Stomach (tissue), 9 donors: ENCODE data around the gene SP1. TPM values are rescaled to one million over a fixed set of nuclear protein-coding genes. Genes with fewer than 3 reads are reported as not detected.

Experiments
- DNase-seq, 2 donors: peaks; one replicate each; pipeline versions ENCODE4 v3.0.0 to v3.0.0-alpha.2; 2013 to 2019
- H3K27ac ChIP-seq, 5 donors: fragments of 200-600 bp in 4 of 5; sonication (generic) in 4 of 5; one replicate each; pipeline ENCODE4 v1.5.1; 2013 to 2019; ENCODE audit warnings: mild to moderate bottlenecking in 1 of 5, moderate library complexity in 1 of 5
- H3K27me3 ChIP-seq, 3 donors: fragments of 200-600 bp; sonication (generic); one replicate each; pipeline ENCODE4 v1.5.1; 2017 to 2019; ENCODE audit warnings: mixed run types in 1 of 3
- H3K36me3 ChIP-seq, 4 donors: fragments of 200-600 bp; sonication (generic); 1 replicate in 3 of 4; 2 replicates in 1 of 4; pipeline ENCODE4 v1.5.1; 2016 to 2019
- H3K4me1 ChIP-seq, 4 donors: fragments of 200-600 bp; sonication (generic); one replicate each; pipeline ENCODE4 v1.5.1; 2016 to 2019
- H3K4me3 ChIP-seq, 4 donors: fragments of 200-600 bp; sonication (generic) in 3 of 4; one replicate each; pipeline ENCODE4 v1.5.1; 2016 to 2019; ENCODE audit warnings: mild to moderate bottlenecking in 1 of 4
- H3K9me3 ChIP-seq, 4 donors: fragments of 200-600 bp; sonication (generic); one replicate each; pipeline ENCODE4 v1.5.1; 2016 to 2019
- CTCF ChIP-seq, 7 experiments: fragments of 450-650 bp in 4 of 7; fragments of 200-600 bp in 3 of 7; sonication (generic) in 3 of 7; IDR thresholded peaks; one replicate each; pipeline ENCODE4 v1.5.1; 2016 to 2019; ENCODE audit warnings: antibody characterized with exemption in 7 of 7, control low read depth in 2 of 7, mild to moderate bottlenecking in 1 of 7
- EP300 ChIP-seq: sonication (generic); formaldehyde crosslinking; IDR thresholded peaks from one replicate; pipeline ENCODE4 v1.6.1; 2017; ENCODE audit warnings: antibody characterized with exemption
- POLR2A ChIP-seq, 4 donors: fragments of 450-650 bp; IDR thresholded peaks; one replicate each; pipeline ENCODE4 v1.6.1; 2016; ENCODE audit warnings: antibody characterized with exemption in 4 of 4, control low read depth in 2 of 4, mild to moderate bottlenecking in 1 of 4, moderate library complexity in 1 of 4
- POLR2AphosphoS5 ChIP-seq, 3 donors: sonication (generic); formaldehyde crosslinking; IDR thresholded peaks; one replicate each; pipeline ENCODE4 v1.6.1; 2016; ENCODE audit warnings: antibody characterized with exemption in 3 of 3
- WGBS, 5 donors: extraction: QIAGEN DNeasy Blood & Tissue Kit in 3 of 5; methylation state at CpG; one replicate each; pipeline versions ENCODE4 v1.1.5 to v1.1.7; 2013 to 2018; 5-methylcytosine and 5-hydroxymethylcytosine counted together
- intact Hi-C: fragments of 100-400 bp; cut with DNase I; formaldehyde crosslinking; loops from one replicate; pipeline ENCODE4 v1.15.1; 2023; ENCODE audit warnings: low total_unique reads
- polyA plus RNA-seq, 3 donors: library from polyadenylated mRNA; stranded (reverse); fragments of 200-250 nt; gene quantifications; one replicate each; pipeline ENCODE4 v1.2.3, GENCODE V29; 2013
- total RNA-seq, 5 donors: library from RNA; depleted of rRNA; stranded (reverse); fragments of >200 nt; gene quantifications; one replicate each; pipeline versions ENCODE4 v1.1.0 to v1.2.3, GENCODE V29; 2014 to 2016
- donor health status: healthy with polysubstance abuse.
- donor health status: Bipolar disorder and iron deficiency.
- donor health status: healthy.

The SP1 gene
- total and polyA plus RNA-seq, 8 donors = 10.2 to 142 (median 22.4) TPM

GRCh38 chr12:53462935-53463334, 83.0 kb downstream of the SP1 start:
- intact Hi-C loops = loop anchor here (10.0 kb wide), 1 partner anchor 52 kb away; no protein-coding TSS in a partner anchor
- Histone ChIP-seq H3K4me3 (no peak overlapping the region), H3K36me3 (peaks cover 100% of the 10 kb centered on the region in 4 donors), H3K4me1 (peaks cover 16 to 82% (median 46%) of the 10 kb centered on the region in 4 donors), H3K27ac (peak overlapping the region in 2 of 5 donors; percentile 14 to 20), H3K27me3 (no peaks in the 10 kb centered on the region), H3K9me3 (no peaks in the 10 kb centered on the region)
- no peak for DNase-seq
- TF ChIP-seq EP300 = no peak
- TF ChIP-seq POLR2AphosphoS5 (IDR thresholded peaks at IDR 0.05) = no peak
- no peak for TF ChIP-seq POLR2A (IDR thresholded peaks at IDR 0.05)
- no peak for TF ChIP-seq CTCF (IDR thresholded peaks at IDR 0.05)
- WGBS, 5 donors = 43 to 61% (median 44%) methylated on average over 3 of the region's 3 CpGs

GRCh38 chr12:53463802-53464560, 84.0 kb downstream of the SP1 start:
- H3K4me1 ChIP-seq = peaks cover 16 to 80% (median 46%) of the 10 kb centered on the region in 4 donors
- intact Hi-C loops = loop anchor here (10.0 kb wide), 1 partner anchor 51 kb away; no protein-coding TSS in a partner anchor
- 40 to 56% (median 43%) methylated on average over 5 of the region's 5 CpGs for WGBS, 5 donors
- no peak for DNase-seq
- H3K27ac ChIP-seq = peak overlapping the region in 1 of 5 donors; percentile 13
- H3K9me3 ChIP-seq = no peaks in the 10 kb centered on the region
- peaks cover 100% of the 10 kb centered on the region in 4 donors for H3K36me3 ChIP-seq
- H3K27me3 ChIP-seq = no peaks in the 10 kb centered on the region
- TF ChIP-seq EP300 = no peak
- no peak for TF ChIP-seq POLR2A (IDR thresholded peaks at IDR 0.05)
- TF ChIP-seq POLR2AphosphoS5 (IDR thresholded peaks at IDR 0.05) = no peak
- no peak for TF ChIP-seq CTCF (IDR thresholded peaks at IDR 0.05)
- H3K4me3 ChIP-seq = no peak overlapping the region

- TF ChIP-seq POLR2AphosphoS5 (IDR thresholded peaks at IDR 0.05) (no peak), POLR2A (IDR thresholded peaks at IDR 0.05) (no peak), CTCF (IDR thresholded peaks at IDR 0.05) (no peak), EP300 (no peak)
- H3K4me1 ChIP-seq = peaks cover 16 to 75% (median 44%) of the 10 kb centered on the region in 4 donors
- H3K4me3 ChIP-seq = no peak overlapping the region
- no peak overlapping the region for H3K27ac ChIP-seq
- H3K27me3 ChIP-seq = no peaks in the 10 kb centered on the region
- intact Hi-C loops = loop anchor here (10.0 kb wide), 1 partner anchor 50 kb away; no protein-coding TSS in a partner anchor
- H3K36me3 ChIP-seq = peaks cover 100% of the 10 kb centered on the region in 4 donors
- no peaks in the 10 kb centered on the region for H3K9me3 ChIP-seq
- WGBS, 5 donors = 86 to 89% (median 87%) methylated on average over 11 of the region's 11 CpGs
- no peak for DNase-seq
These were observed 84.9 kb downstream of the SP1 start for GRCh38 chr12:53464685-53465418.

GRCh38 chr12:53465679-53466078, 85.7 kb downstream of the SP1 start:
- DNase-seq = no peak
- intact Hi-C loops = loop anchor here (10.0 kb wide), 1 partner anchor 49 kb away; no protein-coding TSS in a partner anchor
- no peak overlapping the region for H3K4me3 ChIP-seq
- 35 to 54% (median 43%) methylated on average over 2 of the region's 2 CpGs for WGBS, 5 donors
- H3K9me3 ChIP-seq = no peaks in the 10 kb centered on the region
- H3K27me3 ChIP-seq = no peaks in the 10 kb centered on the region
- peaks cover 12 to 74% (median 41%) of the 10 kb centered on the region in 4 donors for H3K4me1 ChIP-seq
- H3K36me3 ChIP-seq = peaks cover 100% of the 10 kb centered on the region in 4 donors
- no peak for TF ChIP-seq CTCF (IDR thresholded peaks at IDR 0.05)
- no peak for TF ChIP-seq POLR2A (IDR thresholded peaks at IDR 0.05)
- TF ChIP-seq POLR2AphosphoS5 (IDR thresholded peaks at IDR 0.05) = no peak
- TF ChIP-seq EP300 = no peak
- H3K27ac ChIP-seq = no peak overlapping the region
